Measurements from ENCODE around the gene HAL. TPM values are rescaled to one million over a fixed set of nuclear protein-coding genes. Genes with fewer than 3 reads are reported as not detected.
A peak's percentile ranks its signal among the peaks of the same experiment; 100 is the strongest.

HAL gene
- total and polyA plus RNA-seq, 2 of the 13 experiments (the other 11 are each of a cell fraction or from before 2014, with no cell fraction given): 0.89 to 37.8 TPM

- TF ChIP-seq DNMT3B (CRISPR knock-in tag; conservative IDR thresholded peaks at IDR 0.05) (no peak), NFE2L1 (CRISPR knock-in tag; IDR thresholded peaks at IDR 0.05; ENCODE audit: borderline replicate concordance) (no peak), ZNF431 (CRISPR knock-in tag; IDR thresholded peaks at IDR 0.05; ENCODE audit: borderline replicate concordance, low read depth) (no peak), MXD4 (CRISPR knock-in tag; IDR thresholded peaks at IDR 0.05) (no peak)
These were observed 11.5 kb downstream of the HAL start (continued) for GRCh38 chr12:95984682-95985081.

- no TSS peak for BruUV-seq (replicated peaks)
- no peak for DNase-seq (ENCODE audit: low spot score)
- H2AFZ ChIP-seq (ENCODE audit: low read length): no peak overlapping the region
- ATAC-seq: no peak
- no peak overlapping the region for H3K4me2 ChIP-seq (ENCODE audit: low read depth, low read length)
- H3K9me3 ChIP-seq (ENCODE audit: low read length): no peaks in the 10 kb centered on the region
- WGBS (ENCODE audit: low lambda C conversion rate): 100% methylated on average over 1 of the region's 1 CpG
- no peaks in the 10 kb centered on the region for H3K27me3 ChIP-seq (ENCODE audit: control insufficient read depth in 1 of 2, insufficient read depth in 2 of 2, low read length in 2 of 2)
- intact Hi-C loops (cut with micrococcal nuclease; ENCODE audit: unreplicated experiment): no loop called here
- no peak overlapping the region for H3K27ac ChIP-seq (ENCODE audit: extremely low read length, insufficient read depth, low read length)
- H3K4me3 ChIP-seq (replicated peaks in 1 of 3; ENCODE audit: insufficient read depth in 1 of 3, low read depth in 2 of 3, low read length in 3 of 3): no peak overlapping the region
- FAIRE-seq: no peak
- H3K79me2 ChIP-seq (ENCODE audit: insufficient read depth, low read length): no peaks in the 10 kb centered on the region
- no peak for TF ChIP-seq ZNF710 (CRISPR knock-in tag; IDR thresholded peaks at IDR 0.05; ENCODE audit: borderline replicate concordance)
- peak; percentile 94 for TF ChIP-seq MAFF (IDR thresholded peaks at IDR 0.05; ENCODE audit: low read depth, low read length)
- TF ChIP-seq SMAD9 (CRISPR knock-in tag; IDR thresholded peaks at IDR 0.05): no peak
- no peak for TF ChIP-seq ZNF501 (CRISPR knock-in tag; IDR thresholded peaks at IDR 0.05)
- no peak for TF ChIP-seq HOXD1 (CRISPR knock-in tag; IDR thresholded peaks at IDR 0.05)
- TF ChIP-seq MAFK (conservative IDR thresholded peaks at IDR 0.05 in 1 of 2, IDR thresholded peaks at IDR 0.05 in 1 of 2; ENCODE audit: low read length in 2 of 2): peak; percentile 92 to 97
- in situ Hi-C loops (cut with HindIII; ENCODE audit: extremely low pct_ligation_motif_present, low pct_unique_long_range_greater_than_20kb): loop anchor here (25.0 kb wide), 1 partner anchor 395 kb away; no protein-coding TSS in a partner anchor
- ChIA-PET CTCF (ENCODE audit: low intra/inter-chr PET ratio, low total read pairs) (no interaction called here), POLR2A (interaction anchor here (2.3 kb wide), 1 partner anchor 13 kb away, joined by 7 read pairs; the partner anchor contains the start of gene HAL)
- no peak overlapping the region for H3K9ac ChIP-seq (ENCODE audit: insufficient read depth, low read depth, low read length)
- no peaks in the 10 kb centered on the region for H4K20me1 ChIP-seq (ENCODE audit: insufficient read depth, low read length)
- no peaks in the 10 kb centered on the region for H3K36me3 ChIP-seq (replicated peaks in 1 of 2; ENCODE audit: control insufficient read depth in 1 of 2, insufficient read depth in 2 of 2, low read length in 2 of 2)
- H3K4me1 ChIP-seq (ENCODE audit: insufficient read depth, low read length): peaks cover 33% of the 10 kb centered on the region
These were observed 13.5 kb downstream of the HAL start for GRCh38 chr12:95982602-95983001.
